A673 (cell line): Measurements from ENCODE around the gene IGSF21.

ENCODE experiments used
- EZH2 ChIP-seq: fragments of 200-600 bp; sonication (generic); IDR thresholded peaks from 2 replicates; pipeline ENCODE4 v1.6.1; 2017; ENCODE audit warnings: borderline replicate concordance, low read depth, mild to moderate bottlenecking, mixed read lengths, antibody characterized with exemption, low read length; ENCODE audit not compliant: poor library complexity, severe bottlenecking
- TF ChIP-seq, protein P1 (sequence below): fragments of 300-800, 200-600 bp; sonication (generic); conservative IDR thresholded peaks from 2 replicates; pipeline ENCODE4 v1.5.1; 2017; ENCODE audit warnings: low read depth, mild to moderate bottlenecking, antibody characterized with exemption, low read length, moderate library complexity, mixed read lengths

DNA sequence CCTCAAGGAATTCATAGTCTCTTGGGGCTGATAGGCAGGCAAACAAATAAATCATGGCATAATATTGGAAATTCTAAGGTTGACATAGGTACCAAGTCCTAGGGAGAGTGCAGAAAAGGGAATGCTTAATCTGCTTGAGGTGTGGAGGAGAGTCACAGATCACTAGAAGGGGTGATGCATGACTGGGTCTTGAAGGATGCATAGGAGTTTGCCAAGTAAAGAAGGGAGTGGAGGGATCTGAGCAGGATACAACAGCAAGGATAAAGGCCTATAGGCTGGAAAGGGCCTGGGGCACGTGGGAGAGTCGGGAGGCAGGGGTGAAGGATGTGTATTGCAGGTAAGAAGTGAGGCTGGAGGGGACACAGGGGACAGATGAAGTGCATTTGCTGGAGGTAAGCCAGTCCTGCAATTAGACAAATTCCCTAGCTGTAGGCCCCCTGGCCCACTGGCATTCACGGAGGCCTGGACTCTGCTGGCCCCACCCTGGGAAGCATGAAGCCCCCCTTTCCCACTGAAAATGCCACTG lies 15.9 kb downstream of the IGSF21 start:
- TF ChIP-seq EZH2, result no peak
- TF ChIP-seq, protein P1, sequence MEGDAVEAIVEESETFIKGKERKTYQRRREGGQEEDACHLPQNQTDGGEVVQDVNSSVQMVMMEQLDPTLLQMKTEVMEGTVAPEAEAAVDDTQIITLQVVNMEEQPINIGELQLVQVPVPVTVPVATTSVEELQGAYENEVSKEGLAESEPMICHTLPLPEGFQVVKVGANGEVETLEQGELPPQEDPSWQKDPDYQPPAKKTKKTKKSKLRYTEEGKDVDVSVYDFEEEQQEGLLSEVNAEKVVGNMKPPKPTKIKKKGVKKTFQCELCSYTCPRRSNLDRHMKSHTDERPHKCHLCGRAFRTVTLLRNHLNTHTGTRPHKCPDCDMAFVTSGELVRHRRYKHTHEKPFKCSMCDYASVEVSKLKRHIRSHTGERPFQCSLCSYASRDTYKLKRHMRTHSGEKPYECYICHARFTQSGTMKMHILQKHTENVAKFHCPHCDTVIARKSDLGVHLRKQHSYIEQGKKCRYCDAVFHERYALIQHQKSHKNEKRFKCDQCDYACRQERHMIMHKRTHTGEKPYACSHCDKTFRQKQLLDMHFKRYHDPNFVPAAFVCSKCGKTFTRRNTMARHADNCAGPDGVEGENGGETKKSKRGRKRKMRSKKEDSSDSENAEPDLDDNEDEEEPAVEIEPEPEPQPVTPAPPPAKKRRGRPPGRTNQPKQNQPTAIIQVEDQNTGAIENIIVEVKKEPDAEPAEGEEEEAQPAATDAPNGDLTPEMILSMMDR, result no peak
